Measurements from ENCODE around the gene PCMTD2. TPM values are rescaled to one million over a fixed set of nuclear protein-coding genes. Genes with fewer than 3 reads are reported as not detected.

PCMTD2 gene
- total and polyA plus RNA-seq, 10 of the 15 experiments (the other 5 are each of a cell fraction or from before 2014, with no cell fraction given) = 6.8 to 36.8 (median 16.5) TPM

GRCh38 chr20:64245746-64246595, 9.6 kb upstream of the PCMTD2 start:
- DNase-seq (ENCODE audit: low read depth, low spot score) (no peak), ATAC-seq (no peak), FAIRE-seq (no peak)
- Histone ChIP-seq H3K4me2 (ENCODE audit: control insufficient read depth, insufficient read depth) (no peak overlapping the region), H4K20me1 (ENCODE audit: control insufficient read depth, insufficient read depth) (no peaks in the 10 kb centered on the region), H3K27me3 (replicated peaks in 1 of 2; ENCODE audit: control insufficient read depth in 2 of 2, insufficient read depth in 2 of 2, low read length in 1 of 2) (peaks cover 0 to 8% of the 10 kb centered on the region in 2 experiments; a peak in 1 of 4 replicates), H3K4me1 (ENCODE audit: control insufficient read depth, insufficient read depth, low read length) (no peaks in the 10 kb centered on the region), H3K36me3 (ENCODE audit: control insufficient read depth in 2 of 2, insufficient read depth in 2 of 2, low read length in 1 of 2) (no peaks in the 10 kb centered on the region), H3K4me3 (no peak overlapping the region), H2AFZ (ENCODE audit: control insufficient read depth, low read depth, low read length) (no peak overlapping the region), H3K9me3 (replicated peaks; ENCODE audit: control insufficient read depth, insufficient read depth, low read length) (no peaks in the 10 kb centered on the region), H3K79me2 (ENCODE audit: control insufficient read depth, insufficient read depth, low read length) (no peaks in the 10 kb centered on the region), H3K9ac (ENCODE audit: control insufficient read depth, insufficient read depth, low read length) (no peak overlapping the region), H3K27ac (ENCODE audit: control insufficient read depth, insufficient read depth) (no peak overlapping the region)
- in situ Hi-C loops (cut with MboI) (no loop called here), intact Hi-C loops (cut with micrococcal nuclease; ENCODE audit: unreplicated experiment) (no loop called here)
- ChIA-PET CTCF (interaction anchor here (0.9 to 3.1 kb wide), 3 partner anchors 9 to 40 kb away, joined by 3 to 10 read pairs (median 7); partner anchors contain the start of gene PCMTD2), POLR2A (no interaction called here), SMC1A (ENCODE audit: uncharacterized antibody, unreplicated experiment) (no interaction called here), RAD21 (ENCODE audit: unreplicated experiment) (interaction anchor here (1.1 kb wide), 1 partner anchor 23 kb away, joined by 3 read pairs; no protein-coding TSS in a partner anchor)
- TF ChIP-seq, protein P1, sequence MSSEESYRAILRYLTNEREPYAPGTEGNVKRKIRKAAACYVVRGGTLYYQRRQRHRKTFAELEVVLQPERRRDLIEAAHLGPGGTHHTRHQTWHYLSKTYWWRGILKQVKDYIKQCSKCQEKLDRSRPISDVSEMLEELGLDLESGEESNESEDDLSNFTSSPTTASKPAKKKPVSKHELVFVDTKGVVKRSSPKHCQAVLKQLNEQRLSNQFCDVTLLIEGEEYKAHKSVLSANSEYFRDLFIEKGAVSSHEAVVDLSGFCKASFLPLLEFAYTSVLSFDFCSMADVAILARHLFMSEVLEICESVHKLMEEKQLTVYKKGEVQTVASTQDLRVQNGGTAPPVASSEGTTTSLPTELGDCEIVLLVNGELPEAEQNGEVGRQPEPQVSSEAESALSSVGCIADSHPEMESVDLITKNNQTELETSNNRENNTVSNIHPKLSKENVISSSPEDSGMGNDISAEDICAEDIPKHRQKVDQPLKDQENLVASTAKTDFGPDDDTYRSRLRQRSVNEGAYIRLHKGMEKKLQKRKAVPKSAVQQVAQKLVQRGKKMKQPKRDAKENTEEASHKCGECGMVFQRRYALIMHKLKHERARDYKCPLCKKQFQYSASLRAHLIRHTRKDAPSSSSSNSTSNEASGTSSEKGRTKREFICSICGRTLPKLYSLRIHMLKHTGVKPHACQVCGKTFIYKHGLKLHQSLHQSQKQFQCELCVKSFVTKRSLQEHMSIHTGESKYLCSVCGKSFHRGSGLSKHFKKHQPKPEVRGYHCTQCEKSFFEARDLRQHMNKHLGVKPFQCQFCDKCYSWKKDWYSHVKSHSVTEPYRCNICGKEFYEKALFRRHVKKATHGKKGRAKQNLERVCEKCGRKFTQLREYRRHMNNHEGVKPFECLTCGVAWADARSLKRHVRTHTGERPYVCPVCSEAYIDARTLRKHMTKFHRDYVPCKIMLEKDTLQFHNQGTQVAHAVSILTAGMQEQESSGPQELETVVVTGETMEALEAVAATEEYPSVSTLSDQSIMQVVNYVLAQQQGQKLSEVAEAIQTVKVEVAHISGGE (CRISPR knock-in tag; IDR thresholded peaks at IDR 0.05) = no peak
- TF ChIP-seq, protein P2, sequence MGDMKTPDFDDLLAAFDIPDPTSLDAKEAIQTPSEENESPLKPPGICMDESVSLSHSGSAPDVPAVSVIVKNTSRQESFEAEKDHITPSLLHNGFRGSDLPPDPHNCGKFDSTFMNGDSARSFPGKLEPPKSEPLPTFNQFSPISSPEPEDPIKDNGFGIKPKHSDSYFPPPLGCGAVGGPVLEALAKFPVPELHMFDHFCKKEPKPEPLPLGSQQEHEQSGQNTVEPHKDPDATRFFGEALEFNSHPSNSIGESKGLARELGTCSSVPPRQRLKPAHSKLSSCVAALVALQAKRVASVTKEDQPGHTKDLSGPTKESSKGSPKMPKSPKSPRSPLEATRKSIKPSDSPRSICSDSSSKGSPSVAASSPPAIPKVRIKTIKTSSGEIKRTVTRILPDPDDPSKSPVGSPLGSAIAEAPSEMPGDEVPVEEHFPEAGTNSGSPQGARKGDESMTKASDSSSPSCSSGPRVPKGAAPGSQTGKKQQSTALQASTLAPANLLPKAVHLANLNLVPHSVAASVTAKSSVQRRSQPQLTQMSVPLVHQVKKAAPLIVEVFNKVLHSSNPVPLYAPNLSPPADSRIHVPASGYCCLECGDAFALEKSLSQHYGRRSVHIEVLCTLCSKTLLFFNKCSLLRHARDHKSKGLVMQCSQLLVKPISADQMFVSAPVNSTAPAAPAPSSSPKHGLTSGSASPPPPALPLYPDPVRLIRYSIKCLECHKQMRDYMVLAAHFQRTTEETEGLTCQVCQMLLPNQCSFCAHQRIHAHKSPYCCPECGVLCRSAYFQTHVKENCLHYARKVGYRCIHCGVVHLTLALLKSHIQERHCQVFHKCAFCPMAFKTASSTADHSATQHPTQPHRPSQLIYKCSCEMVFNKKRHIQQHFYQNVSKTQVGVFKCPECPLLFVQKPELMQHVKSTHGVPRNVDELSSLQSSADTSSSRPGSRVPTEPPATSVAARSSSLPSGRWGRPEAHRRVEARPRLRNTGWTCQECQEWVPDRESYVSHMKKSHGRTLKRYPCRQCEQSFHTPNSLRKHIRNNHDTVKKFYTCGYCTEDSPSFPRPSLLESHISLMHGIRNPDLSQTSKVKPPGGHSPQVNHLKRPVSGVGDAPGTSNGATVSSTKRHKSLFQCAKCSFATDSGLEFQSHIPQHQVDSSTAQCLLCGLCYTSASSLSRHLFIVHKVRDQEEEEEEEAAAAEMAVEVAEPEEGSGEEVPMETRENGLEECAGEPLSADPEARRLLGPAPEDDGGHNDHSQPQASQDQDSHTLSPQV (IDR thresholded peaks at IDR 0.05) = no peak
- no peak for TF ChIP-seq ATF7 (IDR thresholded peaks at IDR 0.05; ENCODE audit: low read depth)
- BruUV-seq (replicated peaks) = no TSS peak
- 29% methylated on average over 9 of the region's 9 CpGs for WGBS (ENCODE audit: insufficient coverage, insufficient replicate concordance, low lambda C conversion rate, missing lambda C conversion rate)

Data from GM12878 (cell line).